Parathyroid adenoma (tissue), 2 donors: ENCODE data around the gene CAMKK1.

Experiments used
- H2AFZ ChIP-seq: fragments of 300-600 bp; sonication (generic); one replicate; pipeline ENCODE4 v1.7.0; 2017; ENCODE audit warnings: antibody characterized with exemption, mild to moderate bottlenecking
- H3K27ac ChIP-seq: fragments of 300-600 bp; sonication (generic); one replicate; pipeline ENCODE4 v1.7.0; 2017
- H3K27me3 ChIP-seq: fragments of 300-600 bp; sonication (generic); one replicate; pipeline ENCODE4 v1.7.0; 2017; ENCODE audit warnings: low read length; ENCODE audit not compliant: control insufficient read depth, insufficient read depth
- H3K36me3 ChIP-seq: fragments of 300-600 bp; sonication (generic); one replicate; pipeline ENCODE4 v1.7.0; 2017; ENCODE audit warnings: low read length; ENCODE audit not compliant: control insufficient read depth, insufficient read depth
- H3K4me1 ChIP-seq: fragments of 300-600 bp; sonication (generic); one replicate; pipeline ENCODE4 v1.7.0; 2017; ENCODE audit warnings: control low read depth
- H3K4me2 ChIP-seq: fragments of 300-600 bp; sonication (generic); one replicate; pipeline ENCODE4 v1.7.0; 2017; ENCODE audit warnings: low read length
- H3K4me3 ChIP-seq: fragments of 300-600 bp; sonication (generic); one replicate; pipeline ENCODE4 v1.7.0; 2017; ENCODE audit warnings: low read depth, low read length
- H3K79me2 ChIP-seq: fragments of 300-600 bp; sonication (generic); one replicate; pipeline ENCODE4 v1.7.0; 2017; ENCODE audit warnings: control low read depth
- H3K9ac ChIP-seq: fragments of 300-600 bp; sonication (generic); one replicate; pipeline ENCODE4 v1.7.0; 2017; ENCODE audit warnings: mild to moderate bottlenecking
- H3K9me3 ChIP-seq: fragments of 300-600 bp; sonication (generic); one replicate; pipeline ENCODE4 v1.7.0; 2017; ENCODE audit warnings: low read length; ENCODE audit not compliant: control insufficient read depth
- CTCF ChIP-seq: fragments of 300-600 bp; sonication (generic); IDR thresholded peaks from one replicate; pipeline ENCODE4 v1.7.0; 2017; ENCODE audit warnings: antibody characterized with exemption, mild to moderate bottlenecking
- donor health status: primary hyperparathyroidism.

The CAMKK1 gene

GRCh38 chr17:3817851-3818605 is 74.8 kb downstream of the CAMKK1 start:
- Histone ChIP-seq H3K36me3 (no peaks in the 10 kb centered on the region), H3K9me3 (no peaks in the 10 kb centered on the region), H3K27me3 (no peaks in the 10 kb centered on the region), H3K4me2 (no peak overlapping the region), H2AFZ (no peak overlapping the region), H3K9ac (no peak overlapping the region), H3K79me2 (no peaks in the 10 kb centered on the region), H3K27ac (no peak overlapping the region), H3K4me3 (no peak overlapping the region), H3K4me1 (no peaks in the 10 kb centered on the region)
- TF ChIP-seq CTCF = no peak

GRCh38 chr17:3815925-3816324 is 76.9 kb downstream of the CAMKK1 start:
- no peak overlapping the region for H3K4me2 ChIP-seq
- TF ChIP-seq CTCF = no peak
- no peaks in the 10 kb centered on the region for H3K36me3 ChIP-seq

GRCh38 chr17:3815122-3815521 is 77.7 kb downstream of the CAMKK1 start:
- Histone ChIP-seq H3K4me3 (no peak overlapping the region), H3K27ac (no peak overlapping the region), H3K4me2 (no peak overlapping the region), H3K36me3 (no peaks in the 10 kb centered on the region), H3K79me2 (no peaks in the 10 kb centered on the region), H3K4me1 (no peaks in the 10 kb centered on the region), H2AFZ (no peak overlapping the region), H3K9ac (no peak overlapping the region), H3K9me3 (no peaks in the 10 kb centered on the region), H3K27me3 (no peaks in the 10 kb centered on the region)
- no peak for TF ChIP-seq CTCF

More at GRCh38 chr17:3815925-3816324, 76.9 kb downstream of the CAMKK1 start:
- no peak overlapping the region for H2AFZ ChIP-seq
- H3K9me3 ChIP-seq = no peaks in the 10 kb centered on the region
- no peaks in the 10 kb centered on the region for H3K4me1 ChIP-seq
- no peaks in the 10 kb centered on the region for H3K79me2 ChIP-seq
- no peak overlapping the region for H3K9ac ChIP-seq
- H3K27me3 ChIP-seq = no peaks in the 10 kb centered on the region
- no peak overlapping the region for H3K27ac ChIP-seq
- no peak overlapping the region for H3K4me3 ChIP-seq

GRCh38 chr17:3814361-3814760 is 78.5 kb downstream of the CAMKK1 start:
- H3K27me3 ChIP-seq = no peaks in the 10 kb centered on the region
- H3K36me3 ChIP-seq = no peaks in the 10 kb centered on the region
- H3K4me2 ChIP-seq = no peak overlapping the region
- H2AFZ ChIP-seq = no peak overlapping the region
- no peak overlapping the region for H3K27ac ChIP-seq
- no peaks in the 10 kb centered on the region for H3K79me2 ChIP-seq
- H3K4me3 ChIP-seq = no peak overlapping the region
- H3K9me3 ChIP-seq = no peaks in the 10 kb centered on the region
- TF ChIP-seq CTCF = no peak
- H3K4me1 ChIP-seq = no peaks in the 10 kb centered on the region
- no peak overlapping the region for H3K9ac ChIP-seq

- no peaks in the 10 kb centered on the region for H3K27me3 ChIP-seq
- no peaks in the 10 kb centered on the region for H3K4me1 ChIP-seq
- H3K27ac ChIP-seq = no peak overlapping the region
- no peaks in the 10 kb centered on the region for H3K36me3 ChIP-seq
- no peak overlapping the region for H3K4me3 ChIP-seq
- TF ChIP-seq CTCF = no peak
- H3K9ac ChIP-seq = no peak overlapping the region
- no peak overlapping the region for H2AFZ ChIP-seq
- no peaks in the 10 kb centered on the region for H3K9me3 ChIP-seq
- H3K79me2 ChIP-seq = no peaks in the 10 kb centered on the region
- H3K4me2 ChIP-seq = no peak overlapping the region
Observed at GRCh38 chr17:3813171-3813570, 79.7 kb downstream of the CAMKK1 start.
